ENCODE data around the gene KRT76.
"Not testable (repeated sequence)": the region's sequence is repeated elsewhere in the genome, so short reads cannot be mapped to it uniquely, and the experiment has no call there.

KRT76 gene

DNA sequence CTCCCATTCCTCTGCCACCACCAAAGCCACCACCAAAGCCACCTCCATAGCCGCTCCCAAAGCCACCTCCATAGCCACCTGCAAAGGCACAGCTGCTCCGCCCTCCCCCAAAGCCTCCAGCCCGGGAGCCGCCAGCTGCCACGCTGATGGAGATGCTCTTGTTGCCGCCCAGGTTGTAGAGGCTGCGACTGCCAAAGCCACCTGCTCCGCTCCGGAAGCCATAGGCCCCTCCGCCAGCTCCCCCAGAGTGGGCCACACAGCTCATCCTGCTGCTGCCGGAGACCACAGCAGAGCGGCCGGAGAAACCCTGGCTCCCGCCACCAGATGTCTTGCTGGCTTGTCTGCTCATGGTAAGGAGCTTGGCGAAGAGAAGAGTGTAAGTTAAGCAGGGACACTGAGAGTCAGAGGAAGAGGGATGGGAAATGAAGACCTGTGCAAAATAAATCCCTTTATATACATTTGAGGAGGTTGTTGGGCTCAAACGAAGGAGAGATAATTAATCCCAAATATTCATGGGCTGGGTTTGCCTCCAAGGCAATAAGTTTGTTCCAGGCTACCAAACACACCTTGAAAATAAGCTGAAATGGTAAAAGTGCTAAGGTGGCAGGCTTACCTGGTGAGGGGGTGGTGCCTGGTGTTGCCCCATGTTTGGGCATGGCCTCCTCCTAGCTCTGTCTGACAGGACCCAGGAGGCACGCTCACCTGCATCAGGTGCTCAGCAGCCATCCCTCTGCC lies 18.7 kb upstream of the KRT76 start, which contains the start of gene KRT3:
TSS of gene KRT3 (minus strand) at position 424 of the 735 bp plus-strand sequence. CDS start at position 349, 75 bp downstream.
- peaks cover 10% of the 10 kb centered on the region; the same call in 1 of the 2 replicates for H3K4me1 ChIP-seq (ENCODE audit: control insufficient read depth, insufficient read depth, low read length)
- no peak within 1 kb of the TSS for H3K27ac ChIP-seq (ENCODE audit: low read depth, low read length)
- H3K36me3 ChIP-seq (ENCODE audit: control insufficient read depth, insufficient read depth, low read length), result no peaks in the 10 kb centered on the region
- H3K9me3 ChIP-seq (ENCODE audit: control insufficient read depth, insufficient read depth, low read depth, low read length), result no peaks in the 10 kb centered on the region
- peaks cover 2% of the 10 kb centered on the region; the same call in 1 of the 2 replicates for H3K27me3 ChIP-seq (ENCODE audit: control insufficient read depth, insufficient read depth, low read length)
- no peak within 1 kb of the TSS for H3K9ac ChIP-seq (ENCODE audit: low read length)
- no peak within 1 kb of the TSS for H3K4me3 ChIP-seq (ENCODE audit: low read depth, low read length)

- not testable (repeated sequence) for H3K9me3 ChIP-seq (ENCODE audit: control insufficient read depth, insufficient read depth, low read depth, low read length); H3K27me3 ChIP-seq (ENCODE audit: control insufficient read depth, insufficient read depth, low read length); H3K36me3 ChIP-seq (ENCODE audit: control insufficient read depth, insufficient read depth, low read length)
These were observed 18.2 kb upstream of the KRT76 start for GRCh38 chr12:52795332-52795674.

GRCh38 chr12:52794479-52795331 lies 17.6 kb upstream of the KRT76 start:
- Histone ChIP-seq H3K9me3 (ENCODE audit: control insufficient read depth, insufficient read depth, low read depth, low read length) (no peaks in the 10 kb centered on the region), H3K4me3 (ENCODE audit: low read depth, low read length) (no peak overlapping the region), H3K27me3 (ENCODE audit: control insufficient read depth, insufficient read depth, low read length) (peaks cover 2% of the 10 kb centered on the region; the same call in 1 of the 2 replicates), H3K4me1 (ENCODE audit: control insufficient read depth, insufficient read depth, low read length) (peaks cover 1% of the 10 kb centered on the region; the same call in 1 of the 2 replicates), H3K27ac (ENCODE audit: low read depth, low read length) (no peak overlapping the region), H3K9ac (ENCODE audit: low read length) (no peak overlapping the region), H3K36me3 (ENCODE audit: control insufficient read depth, insufficient read depth, low read length) (no peaks in the 10 kb centered on the region)

More at GRCh38 chr12:52795332-52795674, 18.2 kb upstream of the KRT76 start:
- not testable (repeated sequence) for H3K27ac ChIP-seq (ENCODE audit: low read depth, low read length); H3K9ac ChIP-seq (ENCODE audit: low read length); H3K4me3 ChIP-seq (ENCODE audit: low read depth, low read length); H3K4me1 ChIP-seq (ENCODE audit: control insufficient read depth, insufficient read depth, low read length)

DNA sequence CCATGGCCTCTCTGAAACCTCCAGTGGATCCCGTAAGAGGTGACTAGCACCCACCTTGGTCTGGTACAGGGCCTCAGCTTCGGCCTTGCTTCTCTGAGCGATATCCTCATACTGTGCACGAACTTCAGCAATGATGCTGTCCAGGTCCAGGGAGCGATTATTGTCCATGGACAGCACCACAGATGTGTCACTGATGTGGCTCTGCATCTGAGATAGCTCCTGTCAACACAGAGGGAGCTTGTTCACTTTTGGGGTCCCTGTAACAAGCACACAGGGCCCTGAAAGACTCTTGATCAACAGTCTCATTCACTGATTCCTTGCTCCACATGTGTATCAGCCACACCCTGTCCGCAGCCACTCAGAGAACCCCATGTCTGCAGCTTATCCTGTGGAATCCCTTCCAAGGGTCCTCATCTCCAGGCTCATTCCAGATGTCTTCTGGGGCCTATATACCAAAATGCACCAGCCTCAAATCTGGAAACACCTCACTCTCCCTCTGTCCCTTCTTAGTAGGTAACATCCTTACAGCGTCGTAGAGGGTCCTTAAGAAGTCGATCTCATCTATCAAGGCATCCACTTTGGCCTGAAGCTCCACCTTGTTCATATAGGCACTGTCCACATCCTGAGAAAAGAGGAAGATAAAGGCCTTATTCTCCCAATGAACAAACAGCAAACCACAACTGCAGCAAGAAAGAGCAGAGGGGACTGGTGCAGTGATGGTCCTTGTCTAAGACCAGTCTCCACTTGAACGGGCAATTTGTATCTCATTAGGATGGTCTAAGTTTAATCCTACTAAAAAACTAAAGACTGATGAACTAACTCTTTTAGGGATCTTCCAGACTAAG lies 15.3 kb upstream of the KRT76 start:
- Histone ChIP-seq H3K4me3 (ENCODE audit: low read depth, low read length) (no peak overlapping the region), H3K9ac (ENCODE audit: low read length) (no peak overlapping the region), H3K27me3 (ENCODE audit: control insufficient read depth, insufficient read depth, low read length) (peaks cover 5% of the 10 kb centered on the region; the same call in 1 of the 2 replicates), H3K27ac (ENCODE audit: low read depth, low read length) (no peak overlapping the region), H3K4me1 (ENCODE audit: control insufficient read depth, insufficient read depth, low read length) (no peaks in the 10 kb centered on the region), H3K9me3 (ENCODE audit: control insufficient read depth, insufficient read depth, low read depth, low read length) (no peaks in the 10 kb centered on the region), H3K36me3 (ENCODE audit: control insufficient read depth, insufficient read depth, low read length) (no peaks in the 10 kb centered on the region)

DNA sequence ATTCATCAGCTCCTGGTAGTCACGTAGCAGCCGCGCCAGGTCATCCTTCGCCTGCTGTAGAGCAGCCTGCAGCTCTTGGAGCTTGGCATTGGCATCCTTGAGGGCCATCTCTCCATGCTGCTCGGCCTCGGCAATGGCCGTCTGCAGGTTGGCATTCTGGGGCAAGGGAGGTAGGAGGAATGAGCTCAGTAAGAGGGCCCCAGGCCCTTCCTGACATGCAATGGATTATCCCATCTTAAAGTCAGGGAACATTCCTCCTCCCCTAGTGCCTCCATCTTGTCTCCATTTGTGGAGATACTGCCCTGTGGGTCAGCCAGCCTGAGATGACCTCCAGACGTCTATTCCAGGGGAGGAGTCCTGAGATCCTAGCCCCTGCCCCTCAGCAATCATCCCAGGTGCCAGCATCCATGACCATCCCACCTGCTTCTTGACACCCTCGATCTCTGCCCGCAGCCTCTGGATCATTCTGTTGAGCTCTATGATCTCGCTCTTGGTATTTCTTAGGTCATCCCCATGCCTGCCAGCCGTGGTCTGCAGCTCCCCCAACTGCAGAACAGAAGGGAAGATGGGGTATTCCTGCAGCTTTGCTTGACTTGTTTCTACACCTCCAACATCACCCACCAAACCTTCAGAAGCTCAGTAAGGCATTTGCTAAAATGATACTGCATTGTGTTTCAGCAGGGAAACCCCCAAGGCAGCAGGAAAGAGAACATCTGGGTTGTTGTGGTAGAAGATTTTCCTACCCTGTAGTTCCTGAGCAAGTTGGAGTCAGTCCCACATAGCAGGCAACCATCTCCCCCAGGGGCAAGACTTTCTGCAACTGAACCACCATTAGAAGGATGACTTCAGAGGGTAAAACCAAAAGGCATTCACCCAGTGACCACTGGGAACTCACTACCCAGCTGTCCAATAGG lies 14.4 kb upstream of the KRT76 start:
- no peaks in the 10 kb centered on the region for H3K36me3 ChIP-seq (ENCODE audit: control insufficient read depth, insufficient read depth, low read length)
- H3K27me3 ChIP-seq (ENCODE audit: control insufficient read depth, insufficient read depth, low read length), result peaks cover 5% of the 10 kb centered on the region; the same call in 1 of the 2 replicates
- H3K27ac ChIP-seq (ENCODE audit: low read depth, low read length), result no peak overlapping the region
- H3K9ac ChIP-seq (ENCODE audit: low read length), result no peak overlapping the region
- H3K4me3 ChIP-seq (ENCODE audit: low read depth, low read length), result no peak overlapping the region
- H3K4me1 ChIP-seq (ENCODE audit: control insufficient read depth, insufficient read depth, low read length), result no peaks in the 10 kb centered on the region
- H3K9me3 ChIP-seq (ENCODE audit: control insufficient read depth, insufficient read depth, low read depth, low read length), result no peaks in the 10 kb centered on the region

GRCh38 chr12:52790427-52791270 lies 13.5 kb upstream of the KRT76 start:
- Histone ChIP-seq H3K27me3 (ENCODE audit: control insufficient read depth, insufficient read depth, low read length) (peaks cover 3% of the 10 kb centered on the region; the same call in 1 of the 2 replicates), H3K27ac (ENCODE audit: low read depth, low read length) (no peak overlapping the region), H3K9ac (ENCODE audit: low read length) (no peak overlapping the region), H3K4me3 (ENCODE audit: low read depth, low read length) (no peak overlapping the region), H3K9me3 (ENCODE audit: control insufficient read depth, insufficient read depth, low read depth, low read length) (no peaks in the 10 kb centered on the region), H3K36me3 (ENCODE audit: control insufficient read depth, insufficient read depth, low read length) (no peaks in the 10 kb centered on the region), H3K4me1 (ENCODE audit: control insufficient read depth, insufficient read depth, low read length) (no peaks in the 10 kb centered on the region)

GRCh38 chr12:52789637-52790426 lies 12.7 kb upstream of the KRT76 start:
- Histone ChIP-seq H3K36me3 (ENCODE audit: control insufficient read depth, insufficient read depth, low read length) (no peaks in the 10 kb centered on the region), H3K27ac (ENCODE audit: low read depth, low read length) (no peak overlapping the region), H3K9ac (ENCODE audit: low read length) (no peak overlapping the region), H3K4me3 (ENCODE audit: low read depth, low read length) (no peak overlapping the region), H3K27me3 (ENCODE audit: control insufficient read depth, insufficient read depth, low read length) (peaks cover 4% of the 10 kb centered on the region; the same call in 1 of the 2 replicates), H3K9me3 (ENCODE audit: control insufficient read depth, insufficient read depth, low read depth, low read length) (no peaks in the 10 kb centered on the region), H3K4me1 (ENCODE audit: control insufficient read depth, insufficient read depth, low read length) (no peaks in the 10 kb centered on the region)

DNA sequence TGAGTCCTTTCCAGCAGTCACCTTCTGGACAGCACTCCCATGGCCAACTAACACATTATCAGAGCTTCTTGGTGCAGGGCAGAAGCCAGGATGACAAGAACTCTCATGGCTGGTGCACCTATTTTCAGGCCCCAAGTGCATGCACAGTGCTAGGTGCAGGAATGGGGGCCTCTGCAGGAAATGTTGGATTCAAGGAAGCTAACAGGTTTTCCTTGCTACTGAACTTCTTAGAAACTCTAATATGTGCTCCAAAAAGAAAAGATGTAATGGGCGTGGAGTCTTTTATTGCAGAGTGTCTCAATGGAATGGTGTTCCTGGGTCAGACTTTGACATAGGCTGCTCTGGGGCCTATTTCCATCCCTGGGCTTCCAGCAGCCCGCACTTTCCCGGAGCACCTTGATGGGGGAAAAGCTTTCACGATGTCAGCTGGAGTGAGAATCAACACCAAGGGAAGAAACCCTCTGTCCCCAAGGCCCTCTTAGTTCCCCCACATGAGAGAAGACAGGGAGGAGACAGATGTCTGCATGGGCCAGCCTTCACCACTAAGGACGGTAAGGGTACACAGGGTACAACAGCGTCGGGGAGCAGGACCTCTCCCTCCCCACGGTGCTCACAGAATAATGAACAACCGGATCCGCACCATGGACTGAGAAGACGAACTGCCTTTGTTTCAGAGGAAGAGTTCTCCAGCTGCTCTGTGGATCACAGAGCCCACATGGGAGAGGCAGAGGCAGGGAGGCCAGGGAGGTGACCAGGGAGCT lies 11.9 kb upstream of the KRT76 start:
- Histone ChIP-seq H3K9ac (ENCODE audit: low read length) (no peak overlapping the region), H3K9me3 (ENCODE audit: control insufficient read depth, insufficient read depth, low read depth, low read length) (no peaks in the 10 kb centered on the region), H3K36me3 (ENCODE audit: control insufficient read depth, insufficient read depth, low read length) (no peaks in the 10 kb centered on the region), H3K27ac (ENCODE audit: low read depth, low read length) (no peak overlapping the region), H3K4me3 (ENCODE audit: low read depth, low read length) (no peak overlapping the region), H3K4me1 (ENCODE audit: control insufficient read depth, insufficient read depth, low read length) (no peaks in the 10 kb centered on the region), H3K27me3 (ENCODE audit: control insufficient read depth, insufficient read depth, low read length) (peaks cover 6% of the 10 kb centered on the region; the same call in 1 of the 2 replicates)
